GM21723 (cell line): Measurements from ENCODE around the gene MAML3.
"Not testable (repeated sequence)": the region's sequence is repeated elsewhere in the genome, so short reads cannot be mapped to it uniquely, and the experiment has no call there.

Source experiments
- ATAC-seq: cut with Tn5 transposase; IDR thresholded peaks from one replicate; pipeline ENCODE4 v1.9.1; 2021; ENCODE audit warnings: mild to moderate bottlenecking, moderate library complexity; ENCODE audit not compliant: unreplicated experiment

Gene MAML3

GRCh38 chr4:139711461-139711860 lies 442.5 kb downstream of the MAML3 start:
- ATAC-seq, result no peak

- no peak for ATAC-seq
These were observed 443.9 kb downstream of the MAML3 start for GRCh38 chr4:139710073-139710472.

GRCh38 chr4:139709660-139710059 lies 444.3 kb downstream of the MAML3 start:
- no peak for ATAC-seq

GRCh38 chr4:139704915-139705485 lies 449.0 kb downstream of the MAML3 start:
- no peak for ATAC-seq

- peak; percentile 65 for ATAC-seq
These were observed 453.4 kb downstream of the MAML3 start for GRCh38 chr4:139700568-139700967.

GRCh38 chr4:139698167-139698925 lies 455.6 kb downstream of the MAML3 start:
- ATAC-seq, result not testable (repeated sequence)

- ATAC-seq, result no peak
These were observed 457.5 kb downstream of the MAML3 start for GRCh38 chr4:139696491-139696890.

- no peak for ATAC-seq
These were observed 459.4 kb downstream of the MAML3 start for GRCh38 chr4:139694522-139695107.

- ATAC-seq, result no peak
These were observed 461.5 kb downstream of the MAML3 start for GRCh38 chr4:139692309-139693012.

- ATAC-seq, result no peak
These were observed 463.6 kb downstream of the MAML3 start for GRCh38 chr4:139690419-139690818.

- ATAC-seq, result no peak
These were observed 464.8 kb downstream of the MAML3 start for GRCh38 chr4:139689093-139689722.

GRCh38 chr4:139686988-139687387 lies 467.0 kb downstream of the MAML3 start:
- ATAC-seq, result no peak

GRCh38 chr4:139686130-139686529 lies 467.9 kb downstream of the MAML3 start:
- no peak for ATAC-seq

GRCh38 chr4:139685180-139685579 lies 468.8 kb downstream of the MAML3 start:
- ATAC-seq, result no peak

GRCh38 chr4:139684351-139684750 lies 469.6 kb downstream of the MAML3 start:
- no peak for ATAC-seq

- no peak for ATAC-seq
These were observed 471.2 kb downstream of the MAML3 start for GRCh38 chr4:139682741-139683151.

GRCh38 chr4:139682309-139682708 lies 471.7 kb downstream of the MAML3 start:
- no peak for ATAC-seq

GRCh38 chr4:139676913-139677585 lies 476.9 kb downstream of the MAML3 start:
- no peak for ATAC-seq

- ATAC-seq, result no peak
These were observed 477.6 kb downstream of the MAML3 start for GRCh38 chr4:139676365-139676764.

GRCh38 chr4:139675651-139676050 lies 478.3 kb downstream of the MAML3 start:
- ATAC-seq, result no peak
